ENCODE results near the gene DCAF8.

Gene DCAF8

DNA sequence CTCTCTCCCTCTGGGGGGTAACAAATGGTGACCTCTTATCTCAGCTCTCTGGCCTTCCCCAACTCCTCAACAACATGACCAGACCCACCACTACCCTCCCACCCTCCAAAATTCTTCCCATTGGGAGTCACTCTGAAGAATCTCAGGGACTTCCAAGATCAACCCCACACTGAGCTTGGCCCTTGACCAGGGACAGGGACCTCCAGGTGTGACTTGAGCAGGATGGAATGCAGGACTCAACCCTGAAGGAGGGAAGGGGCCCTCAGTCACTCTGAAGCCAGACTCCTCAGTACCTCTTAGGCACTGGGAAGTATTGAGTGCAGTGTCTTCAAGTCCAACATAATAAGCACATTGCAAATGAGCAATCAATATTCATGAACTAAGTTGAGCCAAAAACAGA lies 70.1 kb downstream of the DCAF8 start:
- H3K4me3 ChIP-seq (ENCODE audit: low read depth, low read length): no peak overlapping the region
- H3K9ac ChIP-seq: no peak overlapping the region
- no peak overlapping the region for H3K27ac ChIP-seq

DNA sequence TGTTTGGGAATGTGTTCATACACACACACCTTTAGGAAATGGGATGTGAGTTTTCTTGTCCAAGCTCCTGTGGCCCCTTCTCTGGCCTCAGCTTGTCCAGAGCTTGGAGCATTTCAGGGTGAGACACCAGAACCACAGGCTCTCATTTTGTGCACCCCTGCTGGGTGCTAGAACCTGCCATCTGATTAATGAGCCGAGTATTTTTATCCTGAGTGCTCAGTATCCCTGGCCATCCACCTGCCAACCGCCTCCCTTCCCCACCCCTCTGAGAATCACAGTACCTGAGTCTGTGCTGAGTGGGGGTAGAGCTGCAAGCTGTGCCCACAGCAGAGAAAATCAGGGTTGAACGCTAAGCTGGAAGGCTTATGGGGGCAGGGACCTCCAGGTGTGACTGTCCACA lies 70.6 kb downstream of the DCAF8 start:
- TF ChIP-seq, protein P1, sequence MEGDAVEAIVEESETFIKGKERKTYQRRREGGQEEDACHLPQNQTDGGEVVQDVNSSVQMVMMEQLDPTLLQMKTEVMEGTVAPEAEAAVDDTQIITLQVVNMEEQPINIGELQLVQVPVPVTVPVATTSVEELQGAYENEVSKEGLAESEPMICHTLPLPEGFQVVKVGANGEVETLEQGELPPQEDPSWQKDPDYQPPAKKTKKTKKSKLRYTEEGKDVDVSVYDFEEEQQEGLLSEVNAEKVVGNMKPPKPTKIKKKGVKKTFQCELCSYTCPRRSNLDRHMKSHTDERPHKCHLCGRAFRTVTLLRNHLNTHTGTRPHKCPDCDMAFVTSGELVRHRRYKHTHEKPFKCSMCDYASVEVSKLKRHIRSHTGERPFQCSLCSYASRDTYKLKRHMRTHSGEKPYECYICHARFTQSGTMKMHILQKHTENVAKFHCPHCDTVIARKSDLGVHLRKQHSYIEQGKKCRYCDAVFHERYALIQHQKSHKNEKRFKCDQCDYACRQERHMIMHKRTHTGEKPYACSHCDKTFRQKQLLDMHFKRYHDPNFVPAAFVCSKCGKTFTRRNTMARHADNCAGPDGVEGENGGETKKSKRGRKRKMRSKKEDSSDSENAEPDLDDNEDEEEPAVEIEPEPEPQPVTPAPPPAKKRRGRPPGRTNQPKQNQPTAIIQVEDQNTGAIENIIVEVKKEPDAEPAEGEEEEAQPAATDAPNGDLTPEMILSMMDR (IDR thresholded peaks at IDR 0.05): no peak
- H3K9me3 ChIP-seq (ENCODE audit: control insufficient read depth, low read length): no peaks in the 10 kb centered on the region
- peaks cover 4% of the 10 kb centered on the region for H3K4me1 ChIP-seq
- no peak overlapping the region for H3K27ac ChIP-seq
- no peaks in the 10 kb centered on the region for H3K79me2 ChIP-seq
- H3K4me2 ChIP-seq (ENCODE audit: low read length): no peak overlapping the region
- H2AFZ ChIP-seq: no peak overlapping the region
- no peaks in the 10 kb centered on the region for H3K27me3 ChIP-seq (ENCODE audit: control insufficient read depth, insufficient read depth, low read length)
- no peak overlapping the region for H3K9ac ChIP-seq
- H3K4me3 ChIP-seq (ENCODE audit: low read depth, low read length): no peak overlapping the region
- H3K36me3 ChIP-seq (ENCODE audit: control insufficient read depth, insufficient read depth, low read length): no peaks in the 10 kb centered on the region

More for the DNA sequence above, 70.1 kb downstream of the DCAF8 start:
- H3K9me3 ChIP-seq (ENCODE audit: control insufficient read depth, low read length): no peaks in the 10 kb centered on the region
- TF ChIP-seq, protein P1 (IDR thresholded peaks at IDR 0.05): no peak
- no peaks in the 10 kb centered on the region for H3K36me3 ChIP-seq (ENCODE audit: control insufficient read depth, insufficient read depth, low read length)
- H3K4me1 ChIP-seq: peaks cover 4% of the 10 kb centered on the region
- H3K27me3 ChIP-seq (ENCODE audit: control insufficient read depth, insufficient read depth, low read length): no peaks in the 10 kb centered on the region
- no peaks in the 10 kb centered on the region for H3K79me2 ChIP-seq
- no peak overlapping the region for H2AFZ ChIP-seq
- no peak overlapping the region for H3K4me2 ChIP-seq (ENCODE audit: low read length)

GRCh38 chr1:160189649-160190625 lies 72.4 kb downstream of the DCAF8 start, which contains the start of gene CASQ1:
Gene CASQ1, plus strand, starts transcription at chr1:160190575. Its CDS starts 177 bp downstream, at chr1:160190752.
- Histone ChIP-seq H3K36me3 (ENCODE audit: control insufficient read depth, insufficient read depth, low read length) (no peaks in the 10 kb centered on the region), H3K9ac (no peak within 1 kb of the TSS), H3K79me2 (no peaks in the 10 kb centered on the region), H3K27me3 (ENCODE audit: control insufficient read depth, insufficient read depth, low read length) (no peaks in the 10 kb centered on the region), H3K4me3 (ENCODE audit: low read depth, low read length) (no peak within 1 kb of the TSS), H3K9me3 (ENCODE audit: control insufficient read depth, low read length) (no peaks in the 10 kb centered on the region), H3K4me1 (peaks cover 4% of the 10 kb centered on the region), H2AFZ (peak within 1 kb of the TSS; percentile 28), H3K4me2 (ENCODE audit: low read length) (no peak within 1 kb of the TSS), H3K27ac (no peak within 1 kb of the TSS)
- TF ChIP-seq, protein P1 (IDR thresholded peaks at IDR 0.05): no peak

- H3K4me2 ChIP-seq (ENCODE audit: low read length): no peak overlapping the region
- H3K27me3 ChIP-seq (ENCODE audit: control insufficient read depth, insufficient read depth, low read length): no peaks in the 10 kb centered on the region
- no peak overlapping the region for H3K27ac ChIP-seq
- H3K36me3 ChIP-seq (ENCODE audit: control insufficient read depth, insufficient read depth, low read length): no peaks in the 10 kb centered on the region
- no peak overlapping the region for H3K9ac ChIP-seq
- H3K9me3 ChIP-seq (ENCODE audit: control insufficient read depth, low read length): no peaks in the 10 kb centered on the region
- TF ChIP-seq, protein P1 (IDR thresholded peaks at IDR 0.05): no peak
- H3K79me2 ChIP-seq: no peaks in the 10 kb centered on the region
- H2AFZ ChIP-seq: no peak overlapping the region
- no peak overlapping the region for H3K4me3 ChIP-seq (ENCODE audit: low read depth, low read length)
- H3K4me1 ChIP-seq: peaks cover 3% of the 10 kb centered on the region
These were observed 74.0 kb downstream of the DCAF8 start for GRCh38 chr1:160188341-160188740.

Data from parathyroid adenoma (tissue), 2 donors.